ENCODE data around the gene PTPN4. TPM values are rescaled to one million over a fixed set of nuclear protein-coding genes. Genes with fewer than 3 reads are reported as not detected.

PTPN4 gene
- total RNA-seq, 4 donors from 2014 or later: 23.3 to 45.4 (median 39.1) TPM

GRCh38 chr2:119723784-119724467 lies 35.8 kb upstream of the PTPN4 start:
- TF ChIP-seq CTCF (IDR thresholded peaks at IDR 0.05; ENCODE audit: low read depth): no peak

GRCh38 chr2:119724656-119725485 lies 34.9 kb upstream of the PTPN4 start:
- no peak for TF ChIP-seq CTCF (IDR thresholded peaks at IDR 0.05; ENCODE audit: low read depth)

- TF ChIP-seq CTCF (IDR thresholded peaks at IDR 0.05; ENCODE audit: low read depth): no peak
Measured at GRCh38 chr2:119727493-119727892, 32.2 kb upstream of the PTPN4 start.

- no peak for TF ChIP-seq CTCF (IDR thresholded peaks at IDR 0.05; ENCODE audit: low read depth)
Measured at GRCh38 chr2:119728421-119728820, 31.3 kb upstream of the PTPN4 start.

- no peak for TF ChIP-seq CTCF (IDR thresholded peaks at IDR 0.05; ENCODE audit: low read depth)
Measured at GRCh38 chr2:119730671-119731177, 29.0 kb upstream of the PTPN4 start.

- no peak for TF ChIP-seq CTCF (IDR thresholded peaks at IDR 0.05; ENCODE audit: low read depth)
Measured at GRCh38 chr2:119731983-119732382, 27.7 kb upstream of the PTPN4 start.

GRCh38 chr2:119732601-119733164 lies 27.0 kb upstream of the PTPN4 start:
- TF ChIP-seq CTCF (IDR thresholded peaks at IDR 0.05; ENCODE audit: low read depth): no peak

Measured in subcutaneous adipose tissue (tissue), 4 donors.